Measurements from ENCODE around the gene PRAMEF1. TPM values are rescaled to one million over a fixed set of nuclear protein-coding genes. Genes with fewer than 3 reads are reported as not detected.
"Not testable (repeated sequence)": the region's sequence is repeated elsewhere in the genome, so short reads cannot be mapped to it uniquely, and the experiment has no call there.

The PRAMEF1 gene
- total and polyA plus RNA-seq, 9 donors: not detected

- Histone ChIP-seq H3K9me3 (no peaks in the 10 kb centered on the region), H3K4me3 (no peak overlapping the region), H3K27ac (no peak overlapping the region), H3K27me3 (no peaks in the 10 kb centered on the region), H3K36me3 (no peaks in the 10 kb centered on the region), H3K4me1 (ENCODE audit: insufficient read depth) (no peaks in the 10 kb centered on the region)
- TF ChIP-seq EP300 (IDR thresholded peaks at IDR 0.05) (no peak), POLR2A (IDR thresholded peaks at IDR 0.05) (no peak)
- TF ChIP-seq, protein P1, sequence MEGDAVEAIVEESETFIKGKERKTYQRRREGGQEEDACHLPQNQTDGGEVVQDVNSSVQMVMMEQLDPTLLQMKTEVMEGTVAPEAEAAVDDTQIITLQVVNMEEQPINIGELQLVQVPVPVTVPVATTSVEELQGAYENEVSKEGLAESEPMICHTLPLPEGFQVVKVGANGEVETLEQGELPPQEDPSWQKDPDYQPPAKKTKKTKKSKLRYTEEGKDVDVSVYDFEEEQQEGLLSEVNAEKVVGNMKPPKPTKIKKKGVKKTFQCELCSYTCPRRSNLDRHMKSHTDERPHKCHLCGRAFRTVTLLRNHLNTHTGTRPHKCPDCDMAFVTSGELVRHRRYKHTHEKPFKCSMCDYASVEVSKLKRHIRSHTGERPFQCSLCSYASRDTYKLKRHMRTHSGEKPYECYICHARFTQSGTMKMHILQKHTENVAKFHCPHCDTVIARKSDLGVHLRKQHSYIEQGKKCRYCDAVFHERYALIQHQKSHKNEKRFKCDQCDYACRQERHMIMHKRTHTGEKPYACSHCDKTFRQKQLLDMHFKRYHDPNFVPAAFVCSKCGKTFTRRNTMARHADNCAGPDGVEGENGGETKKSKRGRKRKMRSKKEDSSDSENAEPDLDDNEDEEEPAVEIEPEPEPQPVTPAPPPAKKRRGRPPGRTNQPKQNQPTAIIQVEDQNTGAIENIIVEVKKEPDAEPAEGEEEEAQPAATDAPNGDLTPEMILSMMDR (IDR thresholded peaks at IDR 0.05): no peak
- intact Hi-C loops (cut with DNase I): no loop called here
- no peak for DNase-seq
- 70 to 93% (median 78%) methylated on average over 5 of the region's 5 CpGs for WGBS, 3 donors
These were observed 16.3 kb upstream of the PRAMEF1 start for GRCh38 chr1:12774801-12775345.

DNA sequence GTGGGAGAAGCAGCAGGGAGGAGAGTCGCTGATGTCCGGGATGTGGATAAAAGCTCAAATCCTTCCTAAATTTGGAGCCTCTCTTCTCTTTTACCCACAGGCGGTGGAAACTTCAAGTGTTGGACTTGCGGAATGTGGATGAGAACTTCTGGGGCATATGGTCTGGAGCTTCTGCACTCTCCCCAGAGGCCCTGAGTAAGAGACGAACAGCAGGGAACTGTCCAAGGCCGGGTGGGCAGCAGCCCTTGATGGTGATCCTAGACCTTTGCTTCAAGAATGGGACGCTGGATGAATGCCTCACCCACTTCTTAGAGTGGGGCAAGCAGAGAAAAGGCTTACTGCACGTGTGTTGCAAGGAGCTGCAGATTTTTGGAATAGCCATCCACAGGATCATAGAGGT, 15.8 kb upstream of the PRAMEF1 start:
- no peak for DNase-seq
- H3K4me3 ChIP-seq: no peak overlapping the region

GRCh38 chr1:12776801-12777557, 14.2 kb upstream of the PRAMEF1 start:
- no peaks in the 10 kb centered on the region for H3K36me3 ChIP-seq
- 83 to 92% (median 88%) methylated on average over 15 of the region's 15 CpGs for WGBS, 3 donors
- no peak overlapping the region for H3K27ac ChIP-seq
- H3K4me1 ChIP-seq (ENCODE audit: insufficient read depth): no peaks in the 10 kb centered on the region
- no peak overlapping the region for H3K4me3 ChIP-seq
- H3K9me3 ChIP-seq: no peaks in the 10 kb centered on the region
- TF ChIP-seq POLR2A (IDR thresholded peaks at IDR 0.05) (no peak), EP300 (IDR thresholded peaks at IDR 0.05) (no peak)
- TF ChIP-seq, protein P1 (IDR thresholded peaks at IDR 0.05): no peak
- no peaks in the 10 kb centered on the region for H3K27me3 ChIP-seq
- no peak for DNase-seq
- intact Hi-C loops (cut with DNase I): no loop called here

More for the DNA sequence above, 15.8 kb upstream of the PRAMEF1 start:
- H3K9me3 ChIP-seq: no peaks in the 10 kb centered on the region
- H3K27me3 ChIP-seq: no peaks in the 10 kb centered on the region
- no peaks in the 10 kb centered on the region for H3K36me3 ChIP-seq
- 73 to 77% (median 74%) methylated on average over 8 of the region's 8 CpGs for WGBS, 3 donors
- intact Hi-C loops (cut with DNase I): no loop called here
- TF ChIP-seq EP300 (IDR thresholded peaks at IDR 0.05) (no peak), POLR2A (IDR thresholded peaks at IDR 0.05) (no peak)
- TF ChIP-seq, protein P1 (IDR thresholded peaks at IDR 0.05): no peak
- H3K4me1 ChIP-seq (ENCODE audit: insufficient read depth): no peaks in the 10 kb centered on the region
- no peak overlapping the region for H3K27ac ChIP-seq

GRCh38 chr1:12778061-12778460, 13.1 kb upstream of the PRAMEF1 start:
- Histone ChIP-seq H3K9me3 (no peaks in the 10 kb centered on the region), H3K4me1 (ENCODE audit: insufficient read depth) (no peaks in the 10 kb centered on the region), H3K27ac (no peak overlapping the region), H3K27me3 (no peaks in the 10 kb centered on the region), H3K36me3 (no peaks in the 10 kb centered on the region), H3K4me3 (no peak overlapping the region)
- no peak for DNase-seq
- WGBS, 3 donors: 72 to 79% (median 73%) methylated on average over 4 of the region's 4 CpGs
- intact Hi-C loops (cut with DNase I): no loop called here
- no peak for TF ChIP-seq EP300 (IDR thresholded peaks at IDR 0.05)

DNA sequence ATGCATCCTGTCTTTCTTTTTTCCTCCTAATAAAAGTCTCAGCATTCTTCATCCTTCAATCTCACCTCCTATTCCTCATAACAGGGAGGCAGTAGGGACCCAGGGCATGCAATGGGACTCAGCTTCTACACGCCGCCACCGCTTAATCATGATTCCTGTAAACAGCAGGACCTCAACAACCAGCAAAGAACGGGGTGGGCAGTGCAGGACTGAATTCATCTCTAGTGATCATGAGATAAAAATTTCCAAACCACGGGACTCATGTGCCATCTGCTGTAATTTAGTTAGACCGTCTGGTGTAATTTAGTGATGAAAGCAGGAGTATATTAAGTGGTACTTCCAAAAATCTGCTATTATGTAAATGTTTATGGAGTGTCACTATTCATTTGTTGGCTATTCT, 12.3 kb upstream of the PRAMEF1 start:
- intact Hi-C loops (cut with DNase I): no loop called here
- no peaks in the 10 kb centered on the region for H3K36me3 ChIP-seq
- TF ChIP-seq, protein P1 (IDR thresholded peaks at IDR 0.05): no peak
- TF ChIP-seq POLR2A (IDR thresholded peaks at IDR 0.05) (no peak), EP300 (IDR thresholded peaks at IDR 0.05) (no peak)
- H3K27me3 ChIP-seq: no peaks in the 10 kb centered on the region
- no peak overlapping the region for H3K4me3 ChIP-seq
- no peaks in the 10 kb centered on the region for H3K4me1 ChIP-seq (ENCODE audit: insufficient read depth)
- WGBS, 3 donors: 76 to 86% (median 78%) methylated on average over 6 of the region's 6 CpGs
- H3K27ac ChIP-seq: no peak overlapping the region
- no peaks in the 10 kb centered on the region for H3K9me3 ChIP-seq
- no peak for DNase-seq

GRCh38 chr1:12781488-12781887, 9.7 kb upstream of the PRAMEF1 start:
- H3K4me1 ChIP-seq (ENCODE audit: insufficient read depth); H3K4me3 ChIP-seq; H3K27me3 ChIP-seq; DNase-seq; H3K9me3 ChIP-seq; H3K27ac ChIP-seq; intact Hi-C loops (cut with DNase I); H3K36me3 ChIP-seq: not testable (repeated sequence)
- WGBS, 3 donors: 56 to 89% (median 80%) methylated on average over 5 of the region's 5 CpGs

DNA sequence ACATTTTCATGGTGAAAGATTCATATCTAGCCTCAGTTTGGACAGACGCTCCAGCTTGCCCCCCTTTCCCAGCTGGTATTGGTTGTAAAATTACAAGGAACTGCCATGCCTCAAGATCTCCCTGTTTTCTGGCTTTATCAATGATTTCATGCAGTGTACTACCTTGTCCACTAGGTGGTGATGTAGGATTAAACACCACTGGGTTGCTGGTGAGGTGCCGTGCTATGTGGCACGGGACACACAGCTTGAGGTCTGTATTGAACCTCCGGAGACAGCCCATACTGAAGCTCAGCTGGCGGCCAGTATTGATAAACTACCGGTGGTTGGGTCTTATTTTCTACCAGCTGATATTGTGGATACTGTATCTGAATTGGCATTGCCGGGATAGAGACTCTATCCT, 7.4 kb upstream of the PRAMEF1 start:
- H3K4me1 ChIP-seq (ENCODE audit: insufficient read depth); H3K36me3 ChIP-seq; H3K9me3 ChIP-seq; H3K4me3 ChIP-seq; H3K27ac ChIP-seq; DNase-seq; H3K27me3 ChIP-seq; intact Hi-C loops (cut with DNase I): not testable (repeated sequence)
- 28 to 40% (median 35%) methylated on average over 6 to 7 of the region's 7 CpGs for WGBS, 3 donors
